Measurements from ENCODE around the gene CACNA1C. TPM values are rescaled to one million over a fixed set of nuclear protein-coding genes. Genes with fewer than 3 reads are reported as not detected.

Gene CACNA1C
- total and polyA plus RNA-seq, 10 of the 15 experiments (the other 5 are each of a cell fraction or from before 2014, with no cell fraction given), result under 0.01 to 0.15 (median 0.09) TPM; not detected in 5

- TF ChIP-seq, protein P1, sequence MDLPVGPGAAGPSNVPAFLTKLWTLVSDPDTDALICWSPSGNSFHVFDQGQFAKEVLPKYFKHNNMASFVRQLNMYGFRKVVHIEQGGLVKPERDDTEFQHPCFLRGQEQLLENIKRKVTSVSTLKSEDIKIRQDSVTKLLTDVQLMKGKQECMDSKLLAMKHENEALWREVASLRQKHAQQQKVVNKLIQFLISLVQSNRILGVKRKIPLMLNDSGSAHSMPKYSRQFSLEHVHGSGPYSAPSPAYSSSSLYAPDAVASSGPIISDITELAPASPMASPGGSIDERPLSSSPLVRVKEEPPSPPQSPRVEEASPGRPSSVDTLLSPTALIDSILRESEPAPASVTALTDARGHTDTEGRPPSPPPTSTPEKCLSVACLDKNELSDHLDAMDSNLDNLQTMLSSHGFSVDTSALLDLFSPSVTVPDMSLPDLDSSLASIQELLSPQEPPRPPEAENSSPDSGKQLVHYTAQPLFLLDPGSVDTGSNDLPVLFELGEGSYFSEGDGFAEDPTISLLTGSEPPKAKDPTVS (IDR thresholded peaks at IDR 0.05; ENCODE audit: low read depth, low read length), result no peak
- TF ChIP-seq, protein P2, sequence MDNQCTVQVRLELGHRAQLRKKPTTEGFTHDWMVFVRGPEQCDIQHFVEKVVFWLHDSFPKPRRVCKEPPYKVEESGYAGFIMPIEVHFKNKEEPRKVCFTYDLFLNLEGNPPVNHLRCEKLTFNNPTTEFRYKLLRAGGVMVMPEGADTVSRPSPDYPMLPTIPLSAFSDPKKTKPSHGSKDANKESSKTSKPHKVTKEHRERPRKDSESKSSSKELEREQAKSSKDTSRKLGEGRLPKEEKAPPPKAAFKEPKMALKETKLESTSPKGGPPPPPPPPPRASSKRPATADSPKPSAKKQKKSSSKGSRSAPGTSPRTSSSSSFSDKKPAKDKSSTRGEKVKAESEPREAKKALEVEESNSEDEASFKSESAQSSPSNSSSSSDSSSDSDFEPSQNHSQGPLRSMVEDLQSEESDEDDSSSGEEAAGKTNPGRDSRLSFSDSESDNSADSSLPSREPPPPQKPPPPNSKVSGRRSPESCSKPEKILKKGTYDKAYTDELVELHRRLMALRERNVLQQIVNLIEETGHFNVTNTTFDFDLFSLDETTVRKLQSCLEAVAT (IDR thresholded peaks at IDR 0.05), result no peak
Observed at GRCh38 chr12:2341871-2342270, 289.1 kb downstream of the CACNA1C start (continued).

GRCh38 chr12:2343681-2344080 lies 290.9 kb downstream of the CACNA1C start:
- WGBS (ENCODE audit: insufficient coverage, insufficient replicate concordance, low lambda C conversion rate, missing lambda C conversion rate), result 44% methylated on average over 4 of the region's 4 CpGs
- no TSS peak for BruUV-seq (replicated peaks)
- Histone ChIP-seq H3K27me3 (replicated peaks in 1 of 2; ENCODE audit: control insufficient read depth in 2 of 2, insufficient read depth in 2 of 2, low read length in 1 of 2) (no peaks in the 10 kb centered on the region), H3K4me3 (no peak overlapping the region), H3K27ac (ENCODE audit: control insufficient read depth, insufficient read depth) (no peak overlapping the region), H3K9ac (ENCODE audit: control insufficient read depth, insufficient read depth, low read length) (no peak overlapping the region), H3K9me3 (replicated peaks; ENCODE audit: control insufficient read depth, insufficient read depth, low read length) (no peaks in the 10 kb centered on the region), H2AFZ (ENCODE audit: control insufficient read depth, low read depth, low read length) (no peak overlapping the region), H3K4me1 (ENCODE audit: control insufficient read depth, insufficient read depth, low read length) (no peaks in the 10 kb centered on the region), H3K36me3 (ENCODE audit: control insufficient read depth in 2 of 2, insufficient read depth in 2 of 2, low read length in 1 of 2) (no peaks in the 10 kb centered on the region), H3K79me2 (ENCODE audit: control insufficient read depth, insufficient read depth, low read length) (no peaks in the 10 kb centered on the region), H4K20me1 (ENCODE audit: control insufficient read depth, insufficient read depth) (no peaks in the 10 kb centered on the region), H3K4me2 (ENCODE audit: control insufficient read depth, insufficient read depth) (no peak overlapping the region)
- ChIA-PET SMC1A (ENCODE audit: uncharacterized antibody, unreplicated experiment) (interaction anchor here (0.6 kb wide), 1 partner anchor 16 kb away, joined by 3 read pairs; no protein-coding TSS in a partner anchor), RAD21 (ENCODE audit: unreplicated experiment) (no interaction called here), POLR2A (no interaction called here), CTCF (no interaction called here)
- no peak for TF ChIP-seq SUZ12 (IDR thresholded peaks at IDR 0.05; ENCODE audit: unreplicated experiment)
- TF ChIP-seq TCF7 (IDR thresholded peaks at IDR 0.05; ENCODE audit: borderline replicate concordance), result no peak
- TF ChIP-seq KLF5 (IDR thresholded peaks at IDR 0.05; ENCODE audit: partially characterized antibody), result no peak
- FAIRE-seq (no peak), ATAC-seq (no peak), DNase-seq (ENCODE audit: low read depth, low spot score) (no peak)
- in situ Hi-C loops (cut with MboI), result no loop called here
- intact Hi-C loops (cut with micrococcal nuclease; ENCODE audit: unreplicated experiment), result no loop called here

Data from GM12878 (cell line).